CD14-positive monocyte (primary cell): ENCODE measurements around the gene DGKI. TPM values are rescaled to one million over a fixed set of nuclear protein-coding genes. Genes with fewer than 3 reads are reported as not detected.

ENCODE experiments used
- DNase-seq, 3 donors: peaks; one replicate each; pipeline ENCODE4 v3.0.0-alpha.2; 2011 to 2022
- H2AFZ ChIP-seq: 2 replicates; pipeline ENCODE4 v1.6.0; 2012; ENCODE audit warnings: mild to moderate bottlenecking, low read depth, low read length, inconsistent platforms; ENCODE audit not compliant: insufficient read depth, poor library complexity, severe bottlenecking
- H3K27ac ChIP-seq, 2 donors: 1 replicate in 1 of 2; 2 replicates in 1 of 2; pipeline ENCODE4 v1.5.1; 2012 to 2013; ENCODE audit warnings: low read length in 2 of 2, control low read depth in 1 of 2, inconsistent platforms in 1 of 2, low read depth in 1 of 2, mild to moderate bottlenecking in 1 of 2
- H3K27me3 ChIP-seq, 2 donors: one replicate each; pipeline versions ENCODE4 v1.6.0 to v1.6.1; 2011 to 2013; ENCODE audit warnings: low read length in 2 of 2; ENCODE audit not compliant: control insufficient read depth in 2 of 2, insufficient read depth in 2 of 2
- H3K36me3 ChIP-seq, 2 donors: replicated peaks in 1 of 2; 1 replicate in 1 of 2; 2 replicates in 1 of 2; pipeline versions ENCODE4 v1.5.1 to v1.6.1; 2012 to 2013; ENCODE audit warnings: low read length in 2 of 2, control low read depth in 1 of 2, inconsistent platforms in 1 of 2, mild to moderate bottlenecking in 1 of 2; ENCODE audit not compliant: insufficient read depth in 2 of 2, control insufficient read depth in 1 of 2
- H3K4me1 ChIP-seq, 2 donors: 1 replicate in 1 of 2; 2 replicates in 1 of 2; pipeline versions ENCODE4 v1.5.1 to v1.6.1; 2012 to 2013; ENCODE audit warnings: low read length in 2 of 2, control low read depth in 1 of 2, inconsistent platforms in 1 of 2, mild to moderate bottlenecking in 1 of 2, moderate library complexity in 1 of 2; ENCODE audit not compliant: insufficient read depth in 2 of 2, control insufficient read depth in 1 of 2
- H3K4me2 ChIP-seq: replicated peaks from 2 replicates; pipeline ENCODE3; 2012; ENCODE audit warnings: low read length, moderate library complexity, mild to moderate bottlenecking; ENCODE audit not compliant: poor library complexity, severe bottlenecking; ENCODE audit errors: extremely low read depth
- H3K4me3 ChIP-seq, 3 experiments: fragments of 200-600 bp in 1 of 3; sonication (generic) in 1 of 3; replicated peaks in 1 of 3; 1 replicate in 2 of 3; 2 replicates in 1 of 3; pipeline ENCODE4 v1.5.1; 2011 to 2013; ENCODE audit warnings: low read length in 3 of 3, mild to moderate bottlenecking in 3 of 3, control low read depth in 2 of 3, low read depth in 2 of 3, inconsistent platforms in 1 of 3, moderate library complexity in 1 of 3
- H3K79me2 ChIP-seq: 2 replicates; pipeline ENCODE4 v1.6.0; 2012; ENCODE audit warnings: mild to moderate bottlenecking, control low read depth, inconsistent platforms, low read length, moderate library complexity; ENCODE audit not compliant: insufficient read depth
- H3K9ac ChIP-seq: 2 replicates; pipeline ENCODE4 v1.6.0; 2017; ENCODE audit warnings: low read length, mild to moderate bottlenecking; ENCODE audit not compliant: insufficient read depth, poor library complexity, severe bottlenecking
- H3K9me3 ChIP-seq, 2 donors: replicated peaks in 1 of 2; 1 replicate in 1 of 2; 2 replicates in 1 of 2; pipeline versions ENCODE4 v1.5.1 to v1.6.1; 2012 to 2013; ENCODE audit warnings: low read length in 2 of 2, control low read depth in 1 of 2; ENCODE audit not compliant: control insufficient read depth in 1 of 2, insufficient read depth in 1 of 2
- H4K20me1 ChIP-seq: 2 replicates; pipeline ENCODE4 v1.6.0; 2012; ENCODE audit warnings: mild to moderate bottlenecking, low read length, control low read depth, moderate library complexity; ENCODE audit not compliant: insufficient read depth
- H3K27ac Mint-ChIP-seq, 7 donors: one replicate each; pipeline ENCODE4 v1.8.0; 2020; ENCODE audit warnings: mild to moderate bottlenecking in 7 of 7, mixed read lengths in 7 of 7, moderate library complexity in 6 of 7, inconsistent platforms in 2 of 7
- H3K27me3 Mint-ChIP-seq, 3 donors: one replicate each; pipeline ENCODE4 v1.8.0; 2021 to 2022; ENCODE audit warnings: low read depth in 3 of 3, mild to moderate bottlenecking in 3 of 3, mixed read lengths in 3 of 3, moderate library complexity in 3 of 3, inconsistent platforms in 1 of 3
- H3K36me3 Mint-ChIP-seq, 2 donors: one replicate each; pipeline ENCODE4 v1.8.0; 2020; ENCODE audit warnings: mixed read lengths in 2 of 2, inconsistent platforms in 1 of 2, mild to moderate bottlenecking in 1 of 2
- H3K4me1 Mint-ChIP-seq: one replicate; pipeline ENCODE4 v1.8.0; 2020; ENCODE audit warnings: mild to moderate bottlenecking, mixed read lengths
- H3K4me3 Mint-ChIP-seq, 2 donors: one replicate each; pipeline ENCODE4 v1.8.0; 2020; ENCODE audit warnings: mild to moderate bottlenecking in 2 of 2, mixed read lengths in 2 of 2, moderate library complexity in 1 of 2
- H3K9me3 Mint-ChIP-seq, 7 donors: one replicate each; pipeline ENCODE4 v1.8.0; 2020 to 2022; ENCODE audit warnings: mixed read lengths in 7 of 7, mild to moderate bottlenecking in 6 of 7, moderate library complexity in 6 of 7, inconsistent platforms in 2 of 7
- CTCF ChIP-seq: fragments of 200-600 bp; IDR thresholded peaks from one replicate; pipeline ENCODE4 v1.8.0; 2022; ENCODE audit warnings: antibody characterized with exemption, mild to moderate bottlenecking
- WGBS: methylation state at CpG from one replicate; pipeline ENCODE4 v1.1.5; 2013; ENCODE audit warnings: missing lambda C conversion rate; ENCODE audit not compliant: insufficient coverage; 5-methylcytosine and 5-hydroxymethylcytosine counted together
- intact Hi-C, 2 donors: fragments of 100-400 bp; cut with micrococcal nuclease; formaldehyde crosslinking; loops; one replicate each; pipeline versions ENCODE4 v1.15.0 to v1.15.1; 2023
- polyA plus RNA-seq, 3 donors: library from polyadenylated mRNA; depleted of rRNA in 1 of 3; unstranded in 2 of 3; stranded (reverse) in 1 of 3; fragments of 300-500 nt in 2 of 3; fragments of >200 nt in 1 of 3; fragmentation: Illumina TruSeq in 2 of 3; gene quantifications; 1 replicate in 2 of 3; 2 replicates in 1 of 3; pipeline ENCODE4 v1.2.3, GENCODE V29; 2012 to 2021

The DGKI gene
- polyA plus RNA-seq, 3 donors: not detected

- intact Hi-C loops: no loop called here
- no CpG with 5 or more reads among the region's 2 CpGs for WGBS
- Histone ChIP-seq H4K20me1 (no peaks in the 10 kb centered on the region), H3K79me2 (no peaks in the 10 kb centered on the region), H3K4me1 (no peaks in the 10 kb centered on the region), H3K27me3 (peaks cover 0 to 2% of the 10 kb centered on the region in 2 donors), H2AFZ (no peak overlapping the region), H3K4me2 (no peak overlapping the region), H3K9me3 (no peaks in the 10 kb centered on the region), H3K27ac (no peak overlapping the region), H3K9ac (no peak overlapping the region), H3K36me3 (no peaks in the 10 kb centered on the region), H3K4me3 (no peak overlapping the region)
- Mint-ChIP-seq H3K36me3 (no peaks in the 10 kb centered on the region), H3K9me3 (peaks cover 0 to 2% (median 0%) of the 10 kb centered on the region in 7 donors), H3K4me3 (no peak overlapping the region), H3K4me1 (no peaks in the 10 kb centered on the region), H3K27me3 (peaks cover 0 to 3% (median 0%) of the 10 kb centered on the region in 3 donors), H3K27ac (no peak overlapping the region)
- no peak for DNase-seq
- TF ChIP-seq CTCF: no peak
Observed at GRCh38 chr7:137579913-137580640, 266.7 kb downstream of the DGKI start.

GRCh38 chr7:137578541-137578940, 268.2 kb downstream of the DGKI start:
- Mint-ChIP-seq H3K4me1 (no peaks in the 10 kb centered on the region), H3K27me3 (peaks cover 0 to 3% (median 0%) of the 10 kb centered on the region in 3 donors), H3K4me3 (no peak overlapping the region), H3K27ac (peak overlapping the region in 1 of 7 donors; percentile 60), H3K36me3 (no peaks in the 10 kb centered on the region), H3K9me3 (peaks cover 0 to 2% (median 0%) of the 10 kb centered on the region in 7 donors)
- no peaks in the 10 kb centered on the region for H3K36me3 ChIP-seq
- H3K4me3 ChIP-seq: no peak overlapping the region
- TF ChIP-seq CTCF: no peak
- H3K79me2 ChIP-seq: no peaks in the 10 kb centered on the region
- 89% methylated on average over 1 of the region's 4 CpGs for WGBS
- H3K27me3 ChIP-seq: no peaks in the 10 kb centered on the region
- no peak for DNase-seq
- H3K27ac ChIP-seq: no peak overlapping the region
- H3K9ac ChIP-seq: no peak overlapping the region
- no peaks in the 10 kb centered on the region for H4K20me1 ChIP-seq
- no peaks in the 10 kb centered on the region for H3K4me1 ChIP-seq
- no peak overlapping the region for H2AFZ ChIP-seq
- intact Hi-C loops: no loop called here
- no peaks in the 10 kb centered on the region for H3K9me3 ChIP-seq
- H3K4me2 ChIP-seq: no peak overlapping the region
